ENCODE data around the gene CFAP61. TPM values are rescaled to one million over a fixed set of nuclear protein-coding genes. Genes with fewer than 3 reads are reported as not detected.

CFAP61 gene
- total RNA-seq, 1 experiment from 2014 or later, result 0.35 TPM

GRCh38 chr20:20021835-20022234, 30.5 kb upstream of the CFAP61 start:
- Histone ChIP-seq H3K36me3 (replicated peaks; ENCODE audit: control insufficient read depth, insufficient read depth, low read length) (no peaks in the 10 kb centered on the region; the same call in none of the 2 replicates), H3K27me3 (ENCODE audit: control insufficient read depth, insufficient read depth, low read length) (no peaks in the 10 kb centered on the region), H3K4me3 (ENCODE audit: insufficient read depth, low read depth, low read length) (no peak overlapping the region)
- DNase-seq, result no peak

GRCh38 chr20:20022498-20022897, 29.8 kb upstream of the CFAP61 start:
- Histone ChIP-seq H3K27me3 (ENCODE audit: control insufficient read depth, insufficient read depth, low read length) (no peaks in the 10 kb centered on the region), H3K36me3 (replicated peaks; ENCODE audit: control insufficient read depth, insufficient read depth, low read length) (no peaks in the 10 kb centered on the region; the same call in none of the 2 replicates), H3K4me3 (ENCODE audit: insufficient read depth, low read depth, low read length) (no peak overlapping the region)
- no peak for DNase-seq

- DNase-seq, result no peak
- Histone ChIP-seq H3K36me3 (replicated peaks; ENCODE audit: control insufficient read depth, insufficient read depth, low read length) (no peaks in the 10 kb centered on the region; the same call in none of the 2 replicates), H3K27me3 (ENCODE audit: control insufficient read depth, insufficient read depth, low read length) (no peaks in the 10 kb centered on the region), H3K4me3 (ENCODE audit: insufficient read depth, low read depth, low read length) (no peak overlapping the region)
These were observed 28.9 kb upstream of the CFAP61 start for GRCh38 chr20:20023395-20023794.

GRCh38 chr20:20024942-20025341, 27.4 kb upstream of the CFAP61 start:
- no peak overlapping the region for H3K4me3 ChIP-seq (ENCODE audit: insufficient read depth, low read depth, low read length)
- no peak for DNase-seq
- H3K36me3 ChIP-seq (replicated peaks; ENCODE audit: control insufficient read depth, insufficient read depth, low read length), result no peaks in the 10 kb centered on the region; the same call in 1 of the 2 replicates
- no peaks in the 10 kb centered on the region for H3K27me3 ChIP-seq (ENCODE audit: control insufficient read depth, insufficient read depth, low read length)

- no peak for DNase-seq
- H3K36me3 ChIP-seq (replicated peaks; ENCODE audit: control insufficient read depth, insufficient read depth, low read length), result peaks cover 3% of the 10 kb centered on the region
These were observed 25.0 kb upstream of the CFAP61 start for GRCh38 chr20:20027284-20027683.

GRCh38 chr20:20031790-20032189, 20.5 kb upstream of the CFAP61 start:
- Histone ChIP-seq H3K4me3 (ENCODE audit: insufficient read depth, low read depth, low read length) (no peak overlapping the region), H3K27me3 (ENCODE audit: control insufficient read depth, insufficient read depth, low read length) (no peaks in the 10 kb centered on the region), H3K36me3 (replicated peaks; ENCODE audit: control insufficient read depth, insufficient read depth, low read length) (peaks cover 15% of the 10 kb centered on the region)
- DNase-seq, result no peak

More at GRCh38 chr20:20027284-20027683, 25.0 kb upstream of the CFAP61 start:
- H3K27me3 ChIP-seq (ENCODE audit: control insufficient read depth, insufficient read depth, low read length), result no peaks in the 10 kb centered on the region
- H3K4me3 ChIP-seq (ENCODE audit: insufficient read depth, low read depth, low read length), result no peak overlapping the region

- DNase-seq, result no peak
- H3K36me3 ChIP-seq (replicated peaks; ENCODE audit: control insufficient read depth, insufficient read depth, low read length), result peaks cover 22% of the 10 kb centered on the region
- no peak overlapping the region for H3K4me3 ChIP-seq (ENCODE audit: insufficient read depth, low read depth, low read length)
- no peaks in the 10 kb centered on the region for H3K27me3 ChIP-seq (ENCODE audit: control insufficient read depth, insufficient read depth, low read length)
These were observed 17.8 kb upstream of the CFAP61 start for GRCh38 chr20:20034486-20034885.

GRCh38 chr20:20036756-20037155, 15.6 kb upstream of the CFAP61 start:
- DNase-seq, result no peak
- H3K36me3 ChIP-seq (replicated peaks; ENCODE audit: control insufficient read depth, insufficient read depth, low read length), result peaks cover 27% of the 10 kb centered on the region
- H3K27me3 ChIP-seq (ENCODE audit: control insufficient read depth, insufficient read depth, low read length), result no peaks in the 10 kb centered on the region
- no peak overlapping the region for H3K4me3 ChIP-seq (ENCODE audit: insufficient read depth, low read depth, low read length)

GRCh38 chr20:20037960-20038359, 14.4 kb upstream of the CFAP61 start:
- no peak overlapping the region for H3K4me3 ChIP-seq (ENCODE audit: insufficient read depth, low read depth, low read length)
- DNase-seq, result no peak
- H3K27me3 ChIP-seq (ENCODE audit: control insufficient read depth, insufficient read depth, low read length), result no peaks in the 10 kb centered on the region
- peaks cover 31% of the 10 kb centered on the region for H3K36me3 ChIP-seq (replicated peaks; ENCODE audit: control insufficient read depth, insufficient read depth, low read length)

GRCh38 chr20:20038586-20038985, 13.7 kb upstream of the CFAP61 start:
- Histone ChIP-seq H3K4me3 (ENCODE audit: insufficient read depth, low read depth, low read length) (no peak overlapping the region), H3K36me3 (replicated peaks; ENCODE audit: control insufficient read depth, insufficient read depth, low read length) (peaks cover 35% of the 10 kb centered on the region), H3K27me3 (ENCODE audit: control insufficient read depth, insufficient read depth, low read length) (no peaks in the 10 kb centered on the region)
- no peak for DNase-seq

GRCh38 chr20:20039752-20040387, 12.5 kb upstream of the CFAP61 start:
- no peak for DNase-seq
- H3K27me3 ChIP-seq (ENCODE audit: control insufficient read depth, insufficient read depth, low read length), result no peaks in the 10 kb centered on the region
- H3K36me3 ChIP-seq (replicated peaks; ENCODE audit: control insufficient read depth, insufficient read depth, low read length), result peaks cover 32% of the 10 kb centered on the region
- no peak overlapping the region for H3K4me3 ChIP-seq (ENCODE audit: insufficient read depth, low read depth, low read length)

- no peaks in the 10 kb centered on the region for H3K27me3 ChIP-seq (ENCODE audit: control insufficient read depth, insufficient read depth, low read length)
- peak; percentile 5 for DNase-seq
- H3K36me3 ChIP-seq (replicated peaks; ENCODE audit: control insufficient read depth, insufficient read depth, low read length), result peaks cover 11% of the 10 kb centered on the region
- peak overlapping the region; percentile 79 for H3K4me3 ChIP-seq (ENCODE audit: insufficient read depth, low read depth, low read length)
These were observed 612 bp upstream of the CFAP61 start for GRCh38 chr20:20051767-20052073.

GRCh38 chr20:20060234-20060998, 8.1 kb downstream of the CFAP61 start:
- no peaks in the 10 kb centered on the region for H3K27me3 ChIP-seq (ENCODE audit: control insufficient read depth, insufficient read depth, low read length)
- no peak overlapping the region for H3K4me3 ChIP-seq (ENCODE audit: insufficient read depth, low read depth, low read length)
- H3K36me3 ChIP-seq (replicated peaks; ENCODE audit: control insufficient read depth, insufficient read depth, low read length), result no peaks in the 10 kb centered on the region
- no peak for DNase-seq

- Histone ChIP-seq H3K36me3 (replicated peaks; ENCODE audit: control insufficient read depth, insufficient read depth, low read length) (no peaks in the 10 kb centered on the region), H3K4me3 (ENCODE audit: insufficient read depth, low read depth, low read length) (no peak overlapping the region), H3K27me3 (ENCODE audit: control insufficient read depth, insufficient read depth, low read length) (no peaks in the 10 kb centered on the region)
- no peak for DNase-seq
These were observed 11.8 kb downstream of the CFAP61 start for GRCh38 chr20:20063941-20064702.

- DNase-seq, result no peak
- no peaks in the 10 kb centered on the region for H3K27me3 ChIP-seq (ENCODE audit: control insufficient read depth, insufficient read depth, low read length)
- no peaks in the 10 kb centered on the region for H3K36me3 ChIP-seq (replicated peaks; ENCODE audit: control insufficient read depth, insufficient read depth, low read length)
- no peak overlapping the region for H3K4me3 ChIP-seq (ENCODE audit: insufficient read depth, low read depth, low read length)
These were observed 13.0 kb downstream of the CFAP61 start for GRCh38 chr20:20065361-20065760.
